T follicular helper cell (primary cell): ENCODE measurements around the gene SLC24A1.

Source experiments
- DNase-seq: peaks from one replicate; pipeline ENCODE4 v3.0.0-alpha.2; 2020; ENCODE audit warnings: low read depth

The SLC24A1 gene

GRCh38 chr15:65653341-65653740 is 31.6 kb downstream of the SLC24A1 start:
- no peak for DNase-seq

DNA sequence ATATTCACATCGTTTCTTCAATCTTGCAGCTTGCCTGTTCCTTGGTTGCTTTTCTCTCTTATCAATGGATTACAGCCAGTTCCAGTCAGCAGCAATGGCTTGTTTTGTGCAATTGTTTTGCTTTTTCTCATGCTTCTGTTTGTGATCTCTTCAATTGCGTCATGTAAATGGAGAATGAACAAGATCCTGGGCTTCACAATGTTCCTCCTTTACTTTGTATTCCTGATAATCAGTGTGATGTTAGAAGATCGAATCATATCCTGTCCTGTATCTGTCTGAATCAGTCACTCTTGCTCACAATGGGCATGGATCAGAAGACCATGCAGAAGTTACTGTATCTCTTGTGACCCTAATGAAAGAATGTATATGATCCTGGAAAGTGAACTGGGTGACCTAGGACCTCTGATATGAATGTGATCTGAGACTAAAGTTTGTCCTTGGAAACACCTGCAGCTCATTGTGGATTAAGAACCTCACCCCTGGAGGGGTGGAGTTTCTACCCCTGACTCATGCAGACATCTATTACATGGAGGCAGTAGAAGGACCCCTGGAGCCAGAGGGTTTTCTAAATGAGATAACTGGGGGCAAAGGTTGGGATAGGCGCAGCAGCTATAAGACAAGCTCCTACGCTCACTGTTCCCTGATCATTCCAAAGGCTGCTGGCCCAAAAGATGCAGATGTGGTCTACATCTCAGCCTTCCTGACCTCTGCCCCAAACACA is 32.2 kb downstream of the SLC24A1 start:
- DNase-seq: no peak

DNA sequence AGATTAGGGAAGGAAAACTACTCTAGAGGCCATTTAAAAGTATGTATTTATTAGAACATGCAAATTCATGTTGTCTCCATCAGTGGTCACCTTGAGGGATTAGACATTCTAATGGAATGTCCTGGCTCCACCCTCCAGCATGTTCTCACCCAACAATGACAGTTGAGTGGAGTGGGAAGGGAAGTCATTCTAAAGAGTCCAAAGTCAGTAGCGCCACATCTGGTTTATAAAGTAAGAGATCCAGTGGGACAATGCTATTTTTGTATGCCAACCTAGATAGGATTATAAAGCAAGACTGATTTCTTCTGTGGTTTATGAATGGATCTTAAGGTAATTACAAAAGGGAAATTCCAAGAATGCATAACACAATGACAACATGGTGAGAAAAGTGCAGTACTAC is 33.3 kb downstream of the SLC24A1 start:
- no peak for DNase-seq

DNA sequence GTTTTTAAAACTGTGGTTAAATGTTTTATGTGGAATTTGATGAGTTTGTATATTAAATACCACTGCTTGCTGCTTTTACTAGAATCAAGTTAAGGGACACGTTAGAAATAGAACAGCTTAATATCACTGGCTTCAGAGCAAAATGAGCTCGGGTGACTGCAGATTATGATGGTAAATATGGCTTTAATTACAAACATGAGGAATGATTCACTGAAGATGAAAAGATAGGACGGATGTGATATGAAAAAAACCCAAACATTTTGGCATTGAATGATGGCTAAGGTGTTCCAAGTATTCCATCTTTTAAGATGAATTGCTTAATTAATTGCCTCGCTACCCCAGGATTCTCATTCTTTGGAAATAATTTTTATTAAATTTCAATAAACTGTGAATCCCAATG is 33.7 kb downstream of the SLC24A1 start:
- no peak for DNase-seq

DNA sequence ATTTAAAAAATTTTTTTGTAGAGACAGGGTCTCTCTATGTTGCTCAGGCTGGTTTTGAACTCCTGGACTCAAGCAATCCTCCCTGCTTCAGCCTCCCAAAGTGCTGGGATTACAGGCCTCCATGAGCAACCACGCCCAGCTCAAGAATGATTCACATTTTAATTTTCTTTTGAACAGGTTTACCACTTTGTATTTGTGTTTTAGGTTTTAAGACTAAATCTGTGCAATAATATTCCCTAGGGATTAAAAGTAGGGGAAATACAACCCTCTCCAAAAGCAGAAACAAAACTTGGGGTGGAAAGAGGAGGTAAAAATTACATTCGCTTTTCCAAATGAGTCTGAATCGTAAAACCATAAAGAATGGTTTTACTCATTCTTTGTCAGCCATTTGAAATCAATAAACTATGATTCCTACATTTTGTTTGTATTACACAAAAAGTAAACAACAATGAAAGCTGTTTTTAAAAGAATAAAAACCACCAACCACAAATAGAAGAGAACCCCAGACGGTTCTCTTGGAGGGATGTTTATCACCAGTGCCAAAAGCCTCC is 37.8 kb downstream of the SLC24A1 start:
- DNase-seq: no peak

GRCh38 chr15:65660927-65661326 is 39.2 kb downstream of the SLC24A1 start:
- DNase-seq: no peak

- DNase-seq: no peak
Observed at GRCh38 chr15:65663521-65663920, 41.8 kb downstream of the SLC24A1 start.

DNA sequence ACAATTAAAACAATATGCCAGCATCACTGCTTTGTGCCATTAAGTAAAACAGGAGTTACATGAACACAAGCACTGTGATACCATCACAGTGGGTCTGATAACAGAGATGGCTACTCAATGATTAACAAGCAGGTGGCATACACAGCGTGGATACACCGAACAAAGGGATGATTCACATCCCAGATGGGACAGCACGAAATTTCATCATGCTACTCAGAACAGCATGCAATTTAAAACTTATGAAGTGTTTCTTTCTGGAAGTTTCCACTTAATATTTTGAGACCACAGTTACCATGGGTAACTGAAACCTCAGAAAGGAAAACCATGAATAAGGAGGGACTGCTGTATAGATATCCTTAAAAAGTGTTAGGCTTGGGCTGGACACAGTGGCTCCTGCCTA is 44.5 kb downstream of the SLC24A1 start:
- DNase-seq: no peak

DNA sequence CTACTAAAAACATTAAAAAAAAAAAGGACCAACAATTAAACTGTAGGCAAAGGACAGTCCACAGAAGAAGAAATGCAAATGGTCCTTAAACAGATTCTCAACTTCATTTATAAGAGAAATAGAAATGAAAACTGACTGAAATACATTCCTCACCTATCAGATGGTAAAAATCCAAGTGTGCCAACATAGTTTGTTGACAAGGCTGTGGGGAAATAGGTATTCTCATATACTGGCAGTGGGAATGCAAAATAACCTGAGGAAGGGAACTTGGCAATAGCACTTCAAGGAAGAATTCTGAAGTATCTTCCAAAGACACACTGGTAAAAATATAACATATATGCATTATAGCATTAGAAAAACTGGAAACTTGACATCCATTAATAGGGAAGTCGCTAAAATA is 53.8 kb downstream of the SLC24A1 start:
- no peak for DNase-seq

DNA sequence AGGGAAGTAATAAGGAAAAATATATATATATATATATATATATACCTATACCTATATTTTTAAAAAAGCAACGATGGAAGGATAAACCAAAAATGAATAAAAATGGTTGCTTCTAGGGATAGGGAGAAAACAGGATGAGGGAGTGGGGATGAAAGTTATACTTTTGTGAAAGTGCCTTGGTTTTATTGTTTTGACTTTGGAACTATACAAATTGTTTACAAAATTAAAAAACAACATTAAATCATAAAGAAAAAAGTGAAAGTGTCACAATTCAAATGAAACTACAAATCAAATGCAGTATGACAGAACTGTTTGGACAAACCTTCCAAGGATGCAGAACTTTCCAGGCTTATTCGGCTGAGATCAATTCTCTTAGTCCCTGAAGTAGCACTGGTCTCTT is 54.4 kb downstream of the SLC24A1 start:
- no peak for DNase-seq

DNA sequence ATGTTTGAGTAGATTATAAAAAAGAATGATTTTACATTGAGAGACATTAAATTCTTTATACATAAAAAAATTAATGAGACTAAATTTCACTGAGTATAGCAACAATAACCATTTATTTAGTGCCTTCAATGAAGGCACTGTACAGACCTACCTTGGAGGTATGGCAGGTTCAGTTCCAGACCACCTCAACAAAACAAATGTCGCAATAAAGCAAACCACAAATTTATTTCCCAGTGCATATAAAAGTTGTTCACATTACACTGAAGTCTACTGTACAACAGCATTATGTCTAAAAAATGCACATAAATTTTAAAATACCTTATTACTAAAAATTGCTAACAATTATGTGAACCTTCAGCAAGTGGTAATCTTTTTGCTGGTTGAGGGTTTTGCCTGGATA is 58.8 kb downstream of the SLC24A1 start:
- DNase-seq: no peak

DNA sequence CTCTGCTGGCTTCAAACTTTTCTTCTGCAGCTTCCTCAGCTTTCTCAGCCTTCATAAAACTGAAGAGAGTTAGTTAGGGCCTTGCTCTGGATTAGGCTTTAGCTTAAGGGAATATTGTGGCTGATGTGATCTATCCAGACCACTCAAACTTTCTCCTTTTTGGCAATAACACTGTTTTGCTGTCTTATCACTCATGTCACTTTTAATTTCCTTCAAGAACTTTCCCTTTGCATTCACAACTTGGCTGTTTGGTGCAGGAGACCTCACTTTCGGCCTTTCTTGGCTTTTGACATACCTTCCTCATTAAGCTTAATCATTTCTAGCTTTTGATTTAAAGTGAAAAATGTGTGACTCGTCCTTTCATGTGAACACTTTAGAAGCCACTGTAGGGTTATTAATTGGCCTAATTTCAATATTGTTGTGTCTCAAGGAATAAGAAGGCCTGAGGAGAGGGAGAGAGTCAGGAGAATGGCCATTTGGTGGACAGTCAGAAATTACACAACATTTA is 60.7 kb downstream of the SLC24A1 start:
- no peak for DNase-seq

DNA sequence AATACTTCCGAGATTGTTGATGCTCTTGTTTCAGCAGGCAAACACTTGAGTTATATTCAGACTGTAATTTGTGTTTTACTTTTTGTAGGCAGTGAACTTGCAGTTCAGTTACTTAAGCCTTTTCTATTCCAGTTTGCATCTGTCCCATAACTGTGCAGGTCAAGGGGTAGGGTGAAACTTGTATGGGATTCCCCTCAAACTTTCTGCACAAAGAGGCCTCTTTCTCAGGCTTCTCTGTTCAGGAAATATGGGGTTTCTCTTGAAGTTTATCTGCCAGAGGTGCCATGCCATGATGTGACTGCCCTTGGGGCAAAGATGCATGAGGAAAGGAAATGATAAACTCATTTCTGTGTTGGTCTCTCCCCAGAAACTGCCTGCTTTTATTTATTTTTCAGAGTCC is 66.7 kb downstream of the SLC24A1 start:
- DNase-seq: no peak

DNA sequence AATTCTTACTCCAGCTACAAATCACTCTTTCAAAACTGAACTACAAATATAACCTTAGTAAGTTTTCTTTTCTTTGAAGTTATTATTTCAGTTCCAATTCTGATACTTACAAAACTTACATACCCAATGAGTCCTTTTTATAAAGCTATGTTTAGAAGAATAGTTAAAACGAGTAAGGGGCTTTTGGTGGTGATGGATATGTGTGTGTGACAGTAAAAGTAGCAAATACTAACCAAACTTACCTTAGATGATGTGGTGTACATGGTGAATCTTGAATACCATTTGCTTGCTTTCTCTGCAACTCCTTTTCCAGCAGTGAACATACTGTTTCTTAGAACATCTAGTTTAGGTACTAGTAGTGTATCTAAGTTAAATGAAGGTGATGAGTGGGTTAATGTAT is 68.4 kb downstream of the SLC24A1 start:
- no peak for DNase-seq

GRCh38 chr15:65690778-65691177 is 69.0 kb downstream of the SLC24A1 start:
- no peak for DNase-seq

DNA sequence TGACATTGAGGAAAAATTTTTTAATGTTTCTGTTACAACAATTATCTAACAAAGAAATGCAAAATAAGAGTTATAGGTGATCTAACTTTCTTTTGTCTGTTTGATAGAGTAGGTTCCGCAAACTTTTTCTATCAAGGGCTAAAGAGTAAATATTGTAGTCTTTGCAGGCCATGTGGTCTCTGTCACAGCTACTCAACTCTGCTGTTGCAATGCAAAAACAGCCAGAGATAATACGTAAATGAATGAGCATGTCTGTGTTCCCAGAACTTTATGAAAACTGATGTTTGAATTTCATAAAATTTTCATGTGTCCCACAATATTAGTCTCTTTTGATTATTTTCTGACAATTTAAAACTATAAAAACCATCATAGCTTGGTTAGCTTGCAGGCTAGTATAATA is 73.3 kb downstream of the SLC24A1 start:
- no peak for DNase-seq
